HG03521 (cell line): ENCODE data around the gene ADAMTSL2.

Experiments used
- ATAC-seq: cut with Tn5 transposase; IDR thresholded peaks from one replicate; pipeline ENCODE4 v1.9.1; 2021; ENCODE audit warnings: mild to moderate bottlenecking, moderate library complexity; ENCODE audit not compliant: unreplicated experiment

Gene ADAMTSL2

GRCh38 chr9:133516256-133516960, 18.1 kb upstream of the ADAMTSL2 start:
- ATAC-seq = no peak

- no peak for ATAC-seq
Observed at GRCh38 chr9:133516961-133517350, 17.5 kb upstream of the ADAMTSL2 start.

- ATAC-seq = no peak
Observed at GRCh38 chr9:133517711-133518110, 16.8 kb upstream of the ADAMTSL2 start.

GRCh38 chr9:133518200-133518599, 16.3 kb upstream of the ADAMTSL2 start:
- ATAC-seq = no peak

- ATAC-seq = no peak
Observed at GRCh38 chr9:133518706-133519449, 15.6 kb upstream of the ADAMTSL2 start.

- no peak for ATAC-seq
Observed at GRCh38 chr9:133519693-133520092, 14.8 kb upstream of the ADAMTSL2 start.

- ATAC-seq = no peak
Observed at GRCh38 chr9:133520121-133520835, 14.2 kb upstream of the ADAMTSL2 start.

GRCh38 chr9:133521122-133522072, 13.1 kb upstream of the ADAMTSL2 start:
- no peak for ATAC-seq

GRCh38 chr9:133522073-133522910, 12.2 kb upstream of the ADAMTSL2 start:
- ATAC-seq = no peak

GRCh38 chr9:133523106-133523505, 11.4 kb upstream of the ADAMTSL2 start:
- ATAC-seq = no peak

- no peak for ATAC-seq
Observed at GRCh38 chr9:133524146-133524545, 10.4 kb upstream of the ADAMTSL2 start.

GRCh38 chr9:133524679-133525228, 9.8 kb upstream of the ADAMTSL2 start, which contains the start of gene MYMK:
MYMK (minus strand) TSS chr9:133524959; CDS start chr9:133524844, 115 bp downstream.
- ATAC-seq = no peak

GRCh38 chr9:133525677-133526076, 8.8 kb upstream of the ADAMTSL2 start:
- ATAC-seq = no peak

- no peak for ATAC-seq
Observed at GRCh38 chr9:133526721-133527321, 7.7 kb upstream of the ADAMTSL2 start.

- ATAC-seq = no peak
Observed at GRCh38 chr9:133527444-133527920, 7.0 kb upstream of the ADAMTSL2 start.

- ATAC-seq = no peak
Observed at GRCh38 chr9:133528001-133528875, 6.3 kb upstream of the ADAMTSL2 start.

- no peak for ATAC-seq
Observed at GRCh38 chr9:133528876-133529241, 5.6 kb upstream of the ADAMTSL2 start.

GRCh38 chr9:133529457-133529856, 5.0 kb upstream of the ADAMTSL2 start:
- no peak for ATAC-seq
